GM20431 (cell line): ENCODE results near the gene PROM2.

Source experiments
- in situ Hi-C: fragments of 300-500 bp; cut with MseI, MboI; formaldehyde crosslinking; loops from one replicate; pipeline ENCODE4 v1.15.0; 2020; ENCODE audit warnings: low sequenced_read_pairs; ENCODE audit not compliant: unreplicated experiment

PROM2 gene

DNA sequence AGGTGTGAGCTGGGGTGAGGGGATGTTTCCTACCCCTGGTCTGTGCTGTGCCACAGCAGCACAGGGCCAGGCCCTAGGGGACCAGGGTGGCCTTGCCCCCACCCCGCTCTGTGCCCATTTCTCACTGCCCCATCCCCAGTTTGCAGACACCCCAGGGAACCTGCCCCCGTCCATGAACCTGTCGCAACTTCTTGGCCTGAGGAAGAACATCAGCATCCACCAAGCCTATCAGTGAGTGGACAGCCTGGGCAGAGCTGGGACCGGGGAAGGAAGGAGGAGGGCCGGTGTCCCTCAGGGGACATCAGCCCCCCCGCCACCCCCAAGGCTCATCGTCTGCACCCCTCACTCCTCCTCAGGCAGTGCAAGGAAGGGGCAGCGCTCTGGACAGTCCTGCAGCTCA lies 7.5 kb downstream of the PROM2 start:
- in situ Hi-C loops = no loop called here

DNA sequence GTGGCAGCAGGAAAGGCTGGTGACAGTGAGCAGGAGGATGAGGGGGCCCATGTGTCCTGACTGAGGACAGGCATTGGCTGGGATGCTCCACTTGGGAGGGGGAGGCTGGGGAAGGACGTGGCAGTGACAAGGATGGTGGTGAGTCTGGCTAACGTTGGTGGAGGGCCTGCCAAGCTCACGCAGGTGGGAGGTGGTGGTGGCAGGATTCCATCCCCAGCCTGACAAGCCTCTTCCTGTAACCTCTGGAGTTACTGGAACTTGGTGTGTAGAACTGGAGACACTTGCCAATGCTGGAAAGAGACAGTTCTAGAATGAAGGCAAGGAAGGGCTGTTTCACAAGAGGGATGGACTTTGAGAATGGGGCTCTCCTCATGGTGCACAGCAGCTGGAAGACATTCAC lies 8.2 kb downstream of the PROM2 start:
- in situ Hi-C loops = no loop called here

- in situ Hi-C loops = no loop called here
Measured at GRCh38 chr2:95283562-95283961, 9.3 kb downstream of the PROM2 start.

GRCh38 chr2:95284886-95285541 lies 10.8 kb downstream of the PROM2 start:
- in situ Hi-C loops = no loop called here

DNA sequence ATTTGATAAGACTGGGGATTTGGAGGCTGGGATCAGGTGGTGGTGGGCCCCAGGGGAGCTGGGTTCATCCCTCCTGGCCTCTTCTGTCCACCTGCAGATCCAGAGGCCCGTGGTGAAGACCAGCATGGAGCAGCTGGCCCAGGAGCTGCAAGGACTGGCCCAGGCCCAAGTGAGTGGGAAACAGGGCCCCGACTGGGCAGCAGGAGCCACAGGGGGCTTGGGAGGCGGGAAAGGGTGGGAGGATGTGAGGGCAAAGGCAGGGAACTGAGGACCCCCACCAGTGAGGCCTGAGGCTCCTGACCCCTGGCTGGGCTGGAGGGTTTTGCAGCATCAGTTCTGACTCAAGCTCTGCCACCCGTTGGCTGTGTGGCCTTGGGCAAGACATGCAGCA lies 11.3 kb downstream of the PROM2 start:
- in situ Hi-C loops = no loop called here

DNA sequence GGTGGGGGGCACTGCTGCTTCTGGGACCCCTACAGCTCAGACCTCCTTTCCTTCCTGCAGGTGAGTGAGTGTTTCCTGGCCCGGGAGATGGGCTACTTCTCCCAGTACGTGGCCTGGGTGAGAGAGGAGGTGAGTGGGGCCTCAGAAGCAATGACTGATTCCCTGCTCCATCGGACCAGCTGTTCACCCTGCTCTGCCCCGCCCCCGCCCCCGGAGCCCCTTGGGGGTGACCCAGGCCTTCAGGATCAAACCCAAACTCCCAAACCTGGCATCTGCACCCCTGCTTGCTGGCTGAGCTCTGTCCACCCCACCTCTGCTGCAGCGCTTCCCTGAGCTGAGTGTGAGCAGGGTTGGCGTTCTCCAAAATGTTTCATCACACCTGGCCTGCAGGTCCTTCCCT lies 13.1 kb downstream of the PROM2 start:
- in situ Hi-C loops = no loop called here

DNA sequence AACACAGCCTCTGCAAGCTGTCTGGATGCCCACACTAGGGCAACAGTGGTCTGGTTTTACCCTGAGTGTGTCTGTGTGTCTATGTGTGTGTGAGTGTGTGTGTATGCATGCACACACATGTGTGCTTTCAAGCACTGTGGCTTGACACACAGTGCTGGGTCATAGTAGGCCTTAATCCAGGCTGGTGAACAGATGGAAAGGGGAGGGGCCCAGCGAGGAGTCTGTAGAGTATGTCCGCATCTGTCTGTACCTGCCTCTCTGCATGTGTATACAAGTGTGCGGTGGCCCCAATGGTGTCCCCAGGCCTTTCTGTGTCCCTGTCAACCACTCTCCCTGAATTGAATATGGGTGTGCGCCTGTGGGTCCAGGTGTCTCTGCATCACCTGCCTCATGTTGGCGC lies 13.6 kb downstream of the PROM2 start:
- in situ Hi-C loops = no loop called here

DNA sequence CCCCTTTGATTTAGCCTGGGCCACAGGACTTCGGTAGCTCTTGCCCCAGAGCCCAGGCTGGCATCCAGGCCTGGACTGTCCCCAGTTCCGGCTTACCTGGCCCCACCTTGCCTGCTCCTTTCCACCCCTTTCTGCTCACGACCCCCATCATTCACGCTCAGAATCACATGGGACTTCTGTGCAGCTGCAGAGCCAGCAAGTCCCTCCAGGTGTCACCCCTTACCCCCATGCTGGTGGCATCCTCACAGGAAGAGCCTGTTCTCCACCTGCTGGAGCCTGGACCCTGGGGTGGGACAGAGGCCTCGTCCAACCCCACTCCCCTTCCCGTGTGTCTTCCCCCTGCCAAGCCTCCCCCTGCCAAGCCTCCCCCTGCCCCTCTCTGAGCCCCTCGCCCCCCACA lies 15.0 kb downstream of the PROM2 start:
- in situ Hi-C loops = no loop called here

- in situ Hi-C loops = no loop called here
Measured at GRCh38 chr2:95291222-95291621, 17.0 kb downstream of the PROM2 start.

DNA sequence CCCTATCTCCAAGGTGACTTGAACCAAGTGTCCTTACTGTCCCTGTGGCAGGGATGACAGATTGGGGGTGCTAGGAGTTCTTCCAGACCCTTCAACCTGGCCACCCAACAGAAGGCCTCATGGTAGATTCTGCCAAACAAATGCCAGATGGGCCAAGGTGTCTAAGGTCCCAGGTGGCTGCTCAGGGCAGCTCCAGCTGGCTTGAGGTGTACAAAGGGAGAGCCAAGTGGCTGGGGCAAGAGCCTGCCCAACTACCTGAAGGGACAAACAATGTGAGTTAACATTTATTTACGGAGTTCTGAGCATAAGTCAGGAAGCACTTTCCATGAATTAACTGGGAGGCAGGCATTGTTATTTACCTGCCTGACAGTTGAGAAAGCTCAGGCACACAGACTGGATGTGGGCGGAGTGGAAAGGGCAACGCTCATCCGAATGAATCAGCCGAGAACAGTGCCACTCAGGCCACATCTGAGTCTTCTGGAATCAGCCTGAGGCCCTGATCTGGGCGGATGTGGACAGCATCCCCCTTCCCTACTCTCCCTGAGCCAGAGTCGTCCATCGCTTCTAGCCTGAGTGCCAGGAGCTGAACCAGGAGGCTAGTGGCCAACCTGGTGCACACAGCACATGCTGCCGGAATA lies 18.5 kb downstream of the PROM2 start:
- in situ Hi-C loops = no loop called here

DNA sequence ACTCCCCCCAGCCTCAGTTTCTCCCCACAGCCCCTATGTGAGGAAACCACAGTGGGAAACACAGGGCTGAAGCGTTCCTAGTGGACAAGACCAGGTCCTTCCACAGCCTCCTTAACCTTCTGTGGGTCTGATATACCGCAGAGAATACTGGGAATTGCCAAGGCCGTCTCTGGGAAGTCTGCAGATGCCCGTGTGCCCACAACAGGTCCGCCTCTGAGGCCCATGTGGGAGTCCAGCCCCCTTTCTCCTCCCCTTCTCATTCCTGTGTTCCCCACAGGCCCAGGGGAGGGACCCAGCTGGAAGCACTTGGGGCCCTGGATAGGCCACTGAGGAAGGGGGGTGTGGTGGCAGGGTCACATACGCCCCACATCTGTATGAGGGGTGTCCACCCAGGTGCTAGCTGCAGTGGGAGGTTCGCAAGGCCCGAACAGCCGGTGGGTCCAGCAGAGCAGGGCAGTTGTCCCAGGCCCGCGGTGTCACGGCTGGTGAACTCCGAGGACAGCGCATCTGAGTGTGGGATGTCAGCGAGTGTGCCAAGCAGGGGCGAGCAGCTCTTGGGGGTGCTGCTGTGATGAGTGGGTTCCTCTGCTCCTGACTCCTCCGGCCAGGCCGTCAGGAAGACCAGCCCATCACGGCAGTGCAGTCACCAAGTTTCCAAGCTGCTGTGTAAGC lies 20.5 kb downstream of the PROM2 start:
- in situ Hi-C loops = no loop called here

- in situ Hi-C loops = no loop called here
Measured at GRCh38 chr2:95295376-95295775, 21.1 kb downstream of the PROM2 start.

DNA sequence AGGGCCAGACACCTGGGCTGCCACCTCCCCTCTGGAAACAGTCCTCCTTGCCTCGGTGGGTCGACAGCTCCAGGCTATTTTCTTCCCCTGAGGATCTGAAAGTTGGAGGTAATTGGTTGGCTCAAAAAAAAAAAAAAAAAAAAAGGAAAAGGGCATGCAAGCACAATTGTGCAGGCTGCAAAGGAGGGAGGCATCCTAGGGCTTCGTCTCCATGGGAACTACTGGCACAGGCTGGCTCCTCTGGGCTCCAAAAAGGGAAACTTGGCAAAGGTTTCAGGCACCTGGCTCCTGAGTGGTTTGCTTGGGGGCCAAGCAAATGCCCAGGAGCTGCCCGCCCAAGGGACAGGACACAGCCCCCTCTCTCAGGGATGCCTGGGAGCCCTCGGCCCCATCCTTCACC lies 21.8 kb downstream of the PROM2 start:
- in situ Hi-C loops = no loop called here

DNA sequence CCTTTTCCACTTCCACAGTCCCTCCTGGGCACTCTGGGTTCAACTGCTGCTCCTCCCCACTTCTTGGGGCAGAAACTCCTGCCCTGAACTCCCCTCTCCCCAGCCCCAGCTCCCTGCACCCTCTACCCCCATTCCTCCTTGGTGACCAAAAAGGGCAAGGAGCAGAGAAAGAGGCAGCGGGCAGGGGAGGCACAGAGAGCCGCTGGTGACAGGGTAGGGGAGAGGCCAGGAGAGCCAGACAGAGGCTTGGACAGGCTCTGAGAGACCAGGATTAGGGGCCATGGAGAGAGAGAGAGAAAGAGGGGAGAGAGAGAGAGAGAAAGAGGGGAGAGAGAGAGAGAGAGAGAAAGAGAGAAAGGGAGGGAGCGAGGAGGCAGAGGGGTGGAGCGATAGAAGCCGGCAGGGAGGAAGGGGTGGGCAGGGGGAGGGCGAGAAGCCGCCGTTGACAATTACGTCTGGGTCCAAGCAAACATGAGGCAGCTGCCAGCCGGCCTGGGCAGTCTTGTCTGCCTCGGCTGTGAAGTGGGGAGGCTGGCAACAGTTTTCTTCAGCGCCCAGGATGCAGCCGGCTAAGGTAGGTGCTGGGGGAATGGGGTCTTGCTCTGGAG lies 22.7 kb downstream of the PROM2 start, which contains the start of gene KCNIP3:
Gene KCNIP3, plus strand, starts transcription at position 468 of the 608 bp plus-strand sequence. Its CDS starts 92 bp downstream, at position 560.
- in situ Hi-C loops = no loop called here

DNA sequence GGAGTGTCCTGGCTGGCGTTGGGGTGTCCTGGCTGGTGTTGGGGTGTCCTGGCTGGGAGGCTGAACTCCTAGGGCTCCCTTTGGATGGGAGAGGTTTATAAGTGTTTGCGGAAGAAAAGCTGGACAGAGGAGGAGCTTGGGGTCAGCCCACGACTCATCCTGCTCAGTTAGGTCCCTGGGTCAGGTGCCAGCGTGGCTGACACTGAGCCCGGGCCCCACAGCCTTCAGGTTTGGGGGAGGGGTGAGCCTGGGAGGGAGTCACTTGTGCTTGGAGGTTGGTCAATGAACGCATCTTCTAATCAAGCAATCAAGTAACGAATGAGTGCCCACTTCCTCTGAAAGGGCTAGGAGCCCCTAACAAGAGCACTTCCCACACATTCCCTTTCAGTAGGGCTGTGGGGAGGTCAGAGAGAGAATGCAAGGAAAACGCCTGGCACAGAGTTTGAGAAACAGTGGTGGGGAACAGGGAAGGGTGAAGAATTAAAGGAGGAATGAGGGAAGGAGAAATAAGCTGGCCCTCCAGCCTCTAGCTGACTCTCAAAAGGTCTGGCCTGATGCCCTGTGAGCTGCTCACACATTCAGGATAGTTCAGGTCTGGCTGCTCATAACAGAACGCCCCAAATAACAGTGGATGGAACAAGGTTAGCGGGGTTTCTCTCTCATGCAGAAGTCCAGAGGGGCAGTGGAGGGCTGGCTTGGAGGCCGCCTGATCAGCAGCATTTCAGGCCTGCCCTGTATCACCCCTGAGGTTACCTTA lies 23.6 kb downstream of the PROM2 start:
- in situ Hi-C loops = no loop called here

GRCh38 chr2:95298486-95299111 lies 24.4 kb downstream of the PROM2 start:
- in situ Hi-C loops = no loop called here

DNA sequence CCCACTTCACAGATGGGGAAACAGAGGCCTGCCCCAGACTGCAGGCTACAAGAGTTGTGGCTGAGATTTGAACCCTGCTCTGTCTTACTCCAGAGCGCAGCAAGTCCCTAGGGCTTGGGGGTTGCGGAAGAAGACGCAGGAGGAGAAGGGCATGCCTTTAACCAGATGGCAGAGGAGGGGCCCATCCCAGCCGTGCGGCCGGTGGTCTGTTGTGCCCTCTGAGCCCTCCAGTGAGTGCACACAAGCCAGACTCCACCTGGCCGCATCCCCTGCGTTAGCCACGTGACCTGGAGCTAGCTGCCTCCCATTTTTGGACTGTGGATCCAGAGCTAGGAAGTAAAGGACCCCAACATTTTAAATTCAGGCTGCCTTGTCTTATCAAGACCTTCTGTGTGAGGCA lies 25.7 kb downstream of the PROM2 start:
- in situ Hi-C loops = no loop called here

GRCh38 chr2:95300450-95300849 lies 26.2 kb downstream of the PROM2 start:
- in situ Hi-C loops = no loop called here

GRCh38 chr2:95301186-95301585 lies 26.9 kb downstream of the PROM2 start:
- in situ Hi-C loops = no loop called here
